Type B pancreatic cell (in vitro differentiated cells): ENCODE data around the gene ATP6V0A4. TPM values are rescaled to one million over a fixed set of nuclear protein-coding genes. Genes with fewer than 3 reads are reported as not detected.
"Not testable (repeated sequence)": the region's sequence is repeated elsewhere in the genome, so short reads cannot be mapped to it uniquely, and the experiment has no call there.

Source experiments
- DNase-seq: peaks from one replicate; pipeline ENCODE4 v3.0.0; 2021; ENCODE audit warnings: mixed read lengths; ENCODE audit not compliant: unreplicated experiment; ENCODE audit errors: extremely low spot score
- H3K27ac Mint-ChIP-seq: 2 replicates; pipeline ENCODE4 v1.8.0; 2021; ENCODE audit warnings: mild to moderate bottlenecking, mixed read lengths
- H3K27me3 Mint-ChIP-seq: 2 replicates; pipeline ENCODE4 v1.8.0; 2021; ENCODE audit warnings: mixed read lengths
- H3K36me3 Mint-ChIP-seq: 2 replicates; pipeline ENCODE4 v1.8.0; 2021; ENCODE audit warnings: mixed read lengths
- H3K4me1 Mint-ChIP-seq: one replicate; pipeline ENCODE4 v1.8.0; 2021; ENCODE audit warnings: mixed read lengths; ENCODE audit not compliant: unreplicated experiment
- H3K4me3 Mint-ChIP-seq: 2 replicates; pipeline ENCODE4 v1.8.0; 2021; ENCODE audit warnings: mild to moderate bottlenecking, mixed read lengths
- H3K9me3 Mint-ChIP-seq: 2 replicates; pipeline ENCODE4 v1.8.0; 2021; ENCODE audit warnings: mixed read lengths
- CTCF ChIP-seq: fragments of 200-600 bp; sonication (generic); conservative IDR thresholded peaks from 2 replicates; pipeline ENCODE4 v1.5.0; 2021; ENCODE audit warnings: antibody characterized with exemption, mild to moderate bottlenecking
- total RNA-seq: library from RNA; stranded (reverse); gene quantifications from 2 replicates; pipeline ENCODE4 v1.2.1, GENCODE V29; 2021; ENCODE audit warnings: low replicate concordance

Gene ATP6V0A4
- total RNA-seq, 1 donor from 2014 or later: 0.89 TPM

GRCh38 chr7:138741453-138741735, 56.6 kb downstream of the ATP6V0A4 start:
- Mint-ChIP-seq H3K36me3 (no peaks in the 10 kb centered on the region), H3K9me3 (peaks cover 4% of the 10 kb centered on the region), H3K27me3 (no peaks in the 10 kb centered on the region), H3K27ac (no peak overlapping the region), H3K4me3 (no peak overlapping the region), H3K4me1 (peaks cover 10% of the 10 kb centered on the region)
- DNase-seq: no peak
- TF ChIP-seq CTCF: no peak

GRCh38 chr7:138739859-138740258, 58.1 kb downstream of the ATP6V0A4 start:
- Mint-ChIP-seq H3K4me1 (peaks cover 10% of the 10 kb centered on the region), H3K4me3 (no peak overlapping the region), H3K36me3 (no peaks in the 10 kb centered on the region), H3K9me3 (peaks cover 4% of the 10 kb centered on the region), H3K27me3 (no peaks in the 10 kb centered on the region), H3K27ac (no peak overlapping the region)
- TF ChIP-seq CTCF: no peak
- DNase-seq: no peak

- peaks cover 10% of the 10 kb centered on the region for H3K4me1 Mint-ChIP-seq
- no peak overlapping the region for H3K4me3 Mint-ChIP-seq
- H3K36me3 Mint-ChIP-seq: no peaks in the 10 kb centered on the region
- H3K9me3 Mint-ChIP-seq: peaks cover 4% of the 10 kb centered on the region
- TF ChIP-seq CTCF: peak; percentile 98
- H3K27me3 Mint-ChIP-seq: no peaks in the 10 kb centered on the region
- DNase-seq: peak; percentile 84
- H3K27ac Mint-ChIP-seq: peak overlapping the region; percentile 27
Measured at GRCh38 chr7:138738551-138739335, 59.3 kb downstream of the ATP6V0A4 start.

GRCh38 chr7:138738114-138738513, 59.9 kb downstream of the ATP6V0A4 start:
- no peaks in the 10 kb centered on the region for H3K36me3 Mint-ChIP-seq
- H3K9me3 Mint-ChIP-seq: peaks cover 4% of the 10 kb centered on the region
- H3K27ac Mint-ChIP-seq: no peak overlapping the region
- H3K27me3 Mint-ChIP-seq: no peaks in the 10 kb centered on the region
- no peak for TF ChIP-seq CTCF
- H3K4me1 Mint-ChIP-seq: peaks cover 10% of the 10 kb centered on the region
- no peak for DNase-seq
- H3K4me3 Mint-ChIP-seq: no peak overlapping the region

- no peaks in the 10 kb centered on the region for H3K36me3 Mint-ChIP-seq
- DNase-seq: no peak
- TF ChIP-seq CTCF: no peak
- peaks cover 10% of the 10 kb centered on the region for H3K4me1 Mint-ChIP-seq
- no peak overlapping the region for H3K27ac Mint-ChIP-seq
- peaks cover 4% of the 10 kb centered on the region for H3K9me3 Mint-ChIP-seq
- H3K27me3 Mint-ChIP-seq: no peaks in the 10 kb centered on the region
- no peak overlapping the region for H3K4me3 Mint-ChIP-seq
Measured at GRCh38 chr7:138735399-138735798, 62.6 kb downstream of the ATP6V0A4 start.

GRCh38 chr7:138731733-138732132, 66.3 kb downstream of the ATP6V0A4 start:
- not testable (repeated sequence) for H3K27ac Mint-ChIP-seq, H3K9me3 Mint-ChIP-seq, H3K36me3 Mint-ChIP-seq, DNase-seq, H3K4me1 Mint-ChIP-seq, H3K27me3 Mint-ChIP-seq, H3K4me3 Mint-ChIP-seq
